GM12865 (cell line): Measurements from ENCODE around the gene PSMB10.

ENCODE experiments used
- DNase-seq: peaks from one replicate; pipeline ENCODE4 v3.0.0; 2010; ENCODE audit warnings: low read depth
- H3K4me3 ChIP-seq: 2 replicates; pipeline ENCODE4 v1.5.1; 2011; ENCODE audit warnings: mild to moderate bottlenecking, low read depth, low read length, control low read depth
- TF ChIP-seq, protein P1 (sequence below): IDR thresholded peaks from 2 replicates; pipeline ENCODE4 v1.5.1; 2011; ENCODE audit warnings: low read length, control low read depth, low read depth, inconsistent platforms; ENCODE audit not compliant: insufficient read depth; ENCODE audit errors: missing control alignments

The PSMB10 gene

DNA sequence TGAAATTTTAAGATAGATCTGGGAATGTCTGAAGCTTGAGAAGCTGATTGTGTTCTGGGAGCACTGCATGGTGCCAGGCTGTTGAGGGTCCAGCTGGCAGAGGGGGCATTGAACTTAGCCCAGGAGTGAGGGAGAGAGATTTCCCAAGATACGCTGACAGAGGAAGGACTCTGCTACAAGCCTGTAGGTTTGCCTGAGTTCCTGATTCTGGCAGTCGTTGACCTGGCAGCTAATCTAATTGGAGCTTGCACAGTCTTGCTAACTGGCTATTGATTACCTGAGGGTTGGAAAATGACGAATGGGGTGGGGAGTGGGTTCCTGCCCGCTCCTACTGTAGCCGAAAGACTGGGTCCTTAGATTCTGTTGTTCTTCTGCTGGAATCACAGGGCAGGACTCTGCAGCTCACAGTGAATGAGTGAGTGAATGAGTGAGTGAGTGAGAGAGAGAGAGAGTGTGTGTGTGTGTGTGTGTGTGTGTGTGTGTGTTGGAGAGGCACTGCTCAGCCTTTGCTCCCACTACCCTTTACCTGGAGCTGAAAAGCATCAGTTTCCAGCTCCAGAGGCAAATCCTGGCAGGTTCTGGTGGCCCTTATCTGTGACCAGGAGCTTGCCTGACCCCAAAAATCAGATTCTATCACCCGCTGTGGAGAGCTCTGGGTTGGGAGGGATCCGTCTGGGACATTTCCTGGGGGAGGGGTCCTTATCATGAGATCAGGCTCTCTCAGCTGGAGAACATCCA is 21.7 kb downstream of the PSMB10 start:
- DNase-seq = no peak
- TF ChIP-seq, protein P1, sequence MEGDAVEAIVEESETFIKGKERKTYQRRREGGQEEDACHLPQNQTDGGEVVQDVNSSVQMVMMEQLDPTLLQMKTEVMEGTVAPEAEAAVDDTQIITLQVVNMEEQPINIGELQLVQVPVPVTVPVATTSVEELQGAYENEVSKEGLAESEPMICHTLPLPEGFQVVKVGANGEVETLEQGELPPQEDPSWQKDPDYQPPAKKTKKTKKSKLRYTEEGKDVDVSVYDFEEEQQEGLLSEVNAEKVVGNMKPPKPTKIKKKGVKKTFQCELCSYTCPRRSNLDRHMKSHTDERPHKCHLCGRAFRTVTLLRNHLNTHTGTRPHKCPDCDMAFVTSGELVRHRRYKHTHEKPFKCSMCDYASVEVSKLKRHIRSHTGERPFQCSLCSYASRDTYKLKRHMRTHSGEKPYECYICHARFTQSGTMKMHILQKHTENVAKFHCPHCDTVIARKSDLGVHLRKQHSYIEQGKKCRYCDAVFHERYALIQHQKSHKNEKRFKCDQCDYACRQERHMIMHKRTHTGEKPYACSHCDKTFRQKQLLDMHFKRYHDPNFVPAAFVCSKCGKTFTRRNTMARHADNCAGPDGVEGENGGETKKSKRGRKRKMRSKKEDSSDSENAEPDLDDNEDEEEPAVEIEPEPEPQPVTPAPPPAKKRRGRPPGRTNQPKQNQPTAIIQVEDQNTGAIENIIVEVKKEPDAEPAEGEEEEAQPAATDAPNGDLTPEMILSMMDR = no peak
- no peak overlapping the region for H3K4me3 ChIP-seq

DNA sequence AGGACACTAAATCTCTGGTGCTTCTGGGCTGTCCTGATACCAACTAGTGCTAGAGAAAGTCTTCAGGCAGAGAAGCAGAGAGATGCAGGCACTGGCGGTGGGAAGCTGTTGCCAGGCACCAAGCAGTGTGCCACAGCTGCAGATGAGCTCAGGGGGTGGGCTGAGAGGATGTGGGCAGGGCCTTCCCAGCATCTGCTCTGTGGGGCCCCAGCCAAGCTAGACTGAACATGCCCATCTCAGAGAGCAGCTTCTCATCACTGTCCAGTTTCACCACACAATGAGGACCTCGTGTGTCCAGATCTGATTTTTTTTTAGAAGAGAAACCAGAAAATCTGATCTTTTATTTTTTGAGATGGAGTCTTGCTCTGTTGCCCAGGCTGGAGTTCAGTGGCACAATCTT is 26.5 kb downstream of the PSMB10 start:
- TF ChIP-seq, protein P1 = no peak
- DNase-seq = peak; percentile 52
- no peak overlapping the region for H3K4me3 ChIP-seq

DNA sequence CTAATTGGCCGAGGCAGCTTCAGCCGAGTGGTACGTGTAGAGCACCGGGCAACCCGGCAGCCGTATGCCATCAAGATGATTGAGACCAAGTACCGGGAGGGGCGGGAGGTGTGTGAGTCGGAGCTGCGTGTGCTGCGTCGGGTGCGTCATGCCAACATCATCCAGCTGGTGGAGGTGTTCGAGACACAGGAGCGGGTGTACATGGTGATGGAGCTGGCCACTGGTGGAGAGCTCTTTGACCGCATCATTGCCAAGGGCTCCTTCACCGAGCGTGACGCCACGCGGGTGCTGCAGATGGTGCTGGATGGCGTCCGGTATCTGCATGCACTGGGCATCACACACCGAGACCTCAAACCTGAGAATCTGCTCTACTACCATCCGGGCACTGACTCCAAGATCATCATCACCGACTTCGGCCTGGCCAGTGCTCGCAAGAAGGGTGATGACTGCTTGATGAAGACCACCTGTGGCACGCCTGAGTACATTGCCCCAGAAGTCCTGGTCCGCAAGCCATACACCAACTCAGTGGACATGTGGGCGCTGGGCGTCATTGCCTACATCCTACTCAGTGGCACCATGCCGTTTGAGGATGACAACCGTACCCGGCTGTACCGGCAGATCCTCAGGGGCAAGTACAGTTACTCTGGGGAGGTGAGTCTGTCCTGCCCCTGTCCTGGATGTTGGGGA is 27.5 kb downstream of the PSMB10 start:
- no peak for DNase-seq
- no peak overlapping the region for H3K4me3 ChIP-seq
- TF ChIP-seq, protein P1 = no peak

DNA sequence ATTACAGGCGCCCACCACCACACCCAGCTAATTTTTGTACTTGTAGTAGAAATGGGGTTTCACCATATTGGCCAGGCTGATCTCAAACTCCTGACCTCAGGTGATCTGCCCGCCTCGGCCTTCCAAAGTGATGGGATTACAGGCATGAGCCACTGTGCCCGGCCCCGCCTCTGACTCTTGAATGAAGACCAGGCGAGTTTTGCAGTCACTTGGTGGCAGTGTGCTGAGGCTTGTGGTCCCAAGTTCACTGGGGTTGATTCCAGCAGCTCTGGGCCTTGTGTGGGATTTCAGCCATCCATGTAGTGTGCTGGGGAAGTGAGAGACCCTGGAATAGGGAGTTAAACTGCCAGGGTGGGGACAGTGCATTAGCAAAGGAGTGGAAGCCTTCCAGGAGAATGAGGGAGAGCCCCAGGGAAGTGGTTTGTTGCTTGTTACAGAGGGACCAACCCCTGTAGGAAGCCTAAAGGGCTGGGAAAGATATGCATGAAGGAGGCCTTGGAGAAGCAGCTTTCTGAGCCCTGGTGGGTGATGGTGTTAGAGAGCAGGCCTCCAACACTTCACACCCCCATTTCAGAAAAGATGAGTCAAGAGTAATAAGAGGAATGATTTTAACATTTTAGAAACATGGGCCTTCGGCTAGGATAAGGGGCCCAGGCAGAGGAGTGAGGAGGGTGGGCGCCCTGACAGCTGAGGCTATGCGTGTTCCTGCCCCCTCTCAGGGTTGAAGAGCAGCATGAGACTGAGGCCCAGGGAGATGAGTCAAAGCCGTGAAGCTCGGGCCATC is 29.1 kb downstream of the PSMB10 start:
- DNase-seq = no peak
- H3K4me3 ChIP-seq = no peak overlapping the region
- TF ChIP-seq, protein P1 = no peak

- TF ChIP-seq, protein P1 = no peak
- H3K4me3 ChIP-seq = no peak overlapping the region
- no peak for DNase-seq
These were observed 33.8 kb downstream of the PSMB10 start for GRCh38 chr16:67902831-67903230.

DNA sequence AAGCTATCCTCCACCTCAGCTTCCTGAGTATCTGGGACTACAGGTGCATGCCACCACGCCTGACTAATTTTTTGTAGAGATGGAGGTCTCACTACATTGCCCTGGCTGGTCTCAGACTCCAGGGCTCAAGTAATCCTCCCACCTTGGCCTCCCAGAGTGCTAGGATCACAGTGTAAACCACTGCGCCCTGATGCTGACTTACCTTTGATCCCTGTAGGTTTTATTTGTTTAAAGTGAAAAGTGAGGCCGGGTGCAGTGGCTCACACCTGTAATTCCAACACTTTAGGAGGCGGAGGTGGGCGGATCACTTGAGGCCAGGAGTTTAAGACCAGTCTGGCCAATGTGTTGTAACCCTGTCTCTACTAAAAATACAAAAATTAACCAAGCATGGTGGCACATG is 34.9 kb downstream of the PSMB10 start:
- no peak overlapping the region for H3K4me3 ChIP-seq
- no peak for DNase-seq
- TF ChIP-seq, protein P1 = no peak
